Measurements from ENCODE around the gene GPR3. TPM values are rescaled to one million over a fixed set of nuclear protein-coding genes. Genes with fewer than 3 reads are reported as not detected.

GPR3 gene, protein sequence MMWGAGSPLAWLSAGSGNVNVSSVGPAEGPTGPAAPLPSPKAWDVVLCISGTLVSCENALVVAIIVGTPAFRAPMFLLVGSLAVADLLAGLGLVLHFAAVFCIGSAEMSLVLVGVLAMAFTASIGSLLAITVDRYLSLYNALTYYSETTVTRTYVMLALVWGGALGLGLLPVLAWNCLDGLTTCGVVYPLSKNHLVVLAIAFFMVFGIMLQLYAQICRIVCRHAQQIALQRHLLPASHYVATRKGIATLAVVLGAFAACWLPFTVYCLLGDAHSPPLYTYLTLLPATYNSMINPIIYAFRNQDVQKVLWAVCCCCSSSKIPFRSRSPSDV
- total RNA-seq (2021; ENCODE audit: unreplicated experiment) (0.95 TPM), Bru-seq, nascent RNA (percentile 44 among the genes with signal in this experiment), BruChase-seq, experiment 1, labeled RNA remaining after a 2-hour chase (percentile 54 among the genes with signal in this experiment), BruChase-seq, experiment 2, labeled RNA remaining after a 6-hour chase (percentile 39 among the genes with signal in this experiment)
- polyA plus RNA-seq (2012; ENCODE audit: insufficient read length), result 1.1 TPM
- long read RNA-seq, partial matches to known transcripts, result 1 of 1 reads
- long read RNA-seq, other reads (novel, unspliced or antisense), result 0 of 1 reads

DNA sequence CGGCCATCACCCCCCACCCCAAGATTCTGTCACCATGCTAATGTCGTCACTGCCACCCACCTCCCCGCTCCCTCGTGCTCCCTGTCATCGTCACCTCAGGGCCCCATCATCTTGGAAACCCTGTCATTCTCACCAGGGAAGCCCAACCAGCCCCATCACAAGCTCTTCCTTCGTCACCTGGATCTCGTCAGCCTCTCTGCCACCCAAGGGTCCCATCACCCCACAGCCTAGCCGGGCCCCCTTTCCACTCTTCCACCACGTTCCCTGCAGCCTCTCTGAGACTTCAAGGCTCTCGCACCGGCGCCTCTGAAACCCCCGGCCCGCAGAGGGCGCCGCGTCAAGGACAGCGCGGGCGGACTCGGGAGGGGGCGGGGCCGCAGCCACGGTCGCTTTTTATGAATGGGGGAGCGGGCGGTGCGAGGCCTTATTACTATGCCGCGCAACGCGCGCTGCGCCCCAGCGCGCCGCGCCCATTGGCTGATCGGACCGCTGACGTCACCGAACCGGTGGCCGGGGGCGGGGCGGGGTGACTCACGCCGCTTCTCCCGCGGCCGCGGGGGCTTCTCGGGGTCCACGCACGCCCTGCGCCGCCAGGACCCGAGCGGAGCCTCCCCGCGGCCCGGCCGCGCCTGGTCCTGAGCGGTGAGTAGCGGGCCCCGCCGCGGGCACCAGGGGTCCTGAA, at the start of gene GPR3:
TSS of gene GPR3 (plus strand) at position 527 of the 682 bp plus-strand sequence. CDS start 1,177 bp downstream, outside the sequence.
- ATAC-seq (peak; percentile 96), DNase-seq (ENCODE audit: low read depth, low spot score) (no peak)
- intact Hi-C loops (cut with micrococcal nuclease; ENCODE audit: unreplicated experiment), result loop anchor here (5.0 to 10.0 kb wide), 2 partner anchors 215 to 273 kb away; no protein-coding TSS in a partner anchor
- BruUV-seq (replicated peaks), result no TSS peak
- Histone ChIP-seq H3K9me3 (ENCODE audit: control insufficient read depth, insufficient read depth, low read depth, low read length) (no peaks in the 10 kb centered on the region), H3K36me3 (ENCODE audit: control insufficient read depth, insufficient read depth, low read length) (no peaks in the 10 kb centered on the region), H3K27ac (ENCODE audit: low read length) (peak within 1 kb of the TSS; percentile 69), H3K4me3 (ENCODE audit: low read depth in 2 of 2, low read length in 2 of 2) (peak within 1 kb of the TSS; percentile 65 to 71), H3K4me1 (ENCODE audit: control insufficient read depth, insufficient read depth, low read length) (peaks cover 6% of the 10 kb centered on the region), H3K27me3 (ENCODE audit: control insufficient read depth, insufficient read depth, low read length) (no peaks in the 10 kb centered on the region)
- POLR2A ChIA-PET, result interaction anchor here (0.7 kb wide), 1 partner anchor 9 kb away, joined by 3 read pairs; the partner anchor contains the start of gene CD164L2
- peak; percentile 81 for TF ChIP-seq TCF7L2 (IDR thresholded peaks at IDR 0.05; ENCODE audit: low read depth, low read length)
- TF ChIP-seq, protein P1, sequence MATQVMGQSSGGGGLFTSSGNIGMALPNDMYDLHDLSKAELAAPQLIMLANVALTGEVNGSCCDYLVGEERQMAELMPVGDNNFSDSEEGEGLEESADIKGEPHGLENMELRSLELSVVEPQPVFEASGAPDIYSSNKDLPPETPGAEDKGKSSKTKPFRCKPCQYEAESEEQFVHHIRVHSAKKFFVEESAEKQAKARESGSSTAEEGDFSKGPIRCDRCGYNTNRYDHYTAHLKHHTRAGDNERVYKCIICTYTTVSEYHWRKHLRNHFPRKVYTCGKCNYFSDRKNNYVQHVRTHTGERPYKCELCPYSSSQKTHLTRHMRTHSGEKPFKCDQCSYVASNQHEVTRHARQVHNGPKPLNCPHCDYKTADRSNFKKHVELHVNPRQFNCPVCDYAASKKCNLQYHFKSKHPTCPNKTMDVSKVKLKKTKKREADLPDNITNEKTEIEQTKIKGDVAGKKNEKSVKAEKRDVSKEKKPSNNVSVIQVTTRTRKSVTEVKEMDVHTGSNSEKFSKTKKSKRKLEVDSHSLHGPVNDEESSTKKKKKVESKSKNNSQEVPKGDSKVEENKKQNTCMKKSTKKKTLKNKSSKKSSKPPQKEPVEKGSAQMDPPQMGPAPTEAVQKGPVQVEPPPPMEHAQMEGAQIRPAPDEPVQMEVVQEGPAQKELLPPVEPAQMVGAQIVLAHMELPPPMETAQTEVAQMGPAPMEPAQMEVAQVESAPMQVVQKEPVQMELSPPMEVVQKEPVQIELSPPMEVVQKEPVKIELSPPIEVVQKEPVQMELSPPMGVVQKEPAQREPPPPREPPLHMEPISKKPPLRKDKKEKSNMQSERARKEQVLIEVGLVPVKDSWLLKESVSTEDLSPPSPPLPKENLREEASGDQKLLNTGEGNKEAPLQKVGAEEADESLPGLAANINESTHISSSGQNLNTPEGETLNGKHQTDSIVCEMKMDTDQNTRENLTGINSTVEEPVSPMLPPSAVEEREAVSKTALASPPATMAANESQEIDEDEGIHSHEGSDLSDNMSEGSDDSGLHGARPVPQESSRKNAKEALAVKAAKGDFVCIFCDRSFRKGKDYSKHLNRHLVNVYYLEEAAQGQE (IDR thresholded peaks at IDR 0.05; ENCODE audit: insufficient read depth in 1 of 2, low read depth in 2 of 2, low read length in 1 of 2), result no peak
- TF ChIP-seq, protein P2, sequence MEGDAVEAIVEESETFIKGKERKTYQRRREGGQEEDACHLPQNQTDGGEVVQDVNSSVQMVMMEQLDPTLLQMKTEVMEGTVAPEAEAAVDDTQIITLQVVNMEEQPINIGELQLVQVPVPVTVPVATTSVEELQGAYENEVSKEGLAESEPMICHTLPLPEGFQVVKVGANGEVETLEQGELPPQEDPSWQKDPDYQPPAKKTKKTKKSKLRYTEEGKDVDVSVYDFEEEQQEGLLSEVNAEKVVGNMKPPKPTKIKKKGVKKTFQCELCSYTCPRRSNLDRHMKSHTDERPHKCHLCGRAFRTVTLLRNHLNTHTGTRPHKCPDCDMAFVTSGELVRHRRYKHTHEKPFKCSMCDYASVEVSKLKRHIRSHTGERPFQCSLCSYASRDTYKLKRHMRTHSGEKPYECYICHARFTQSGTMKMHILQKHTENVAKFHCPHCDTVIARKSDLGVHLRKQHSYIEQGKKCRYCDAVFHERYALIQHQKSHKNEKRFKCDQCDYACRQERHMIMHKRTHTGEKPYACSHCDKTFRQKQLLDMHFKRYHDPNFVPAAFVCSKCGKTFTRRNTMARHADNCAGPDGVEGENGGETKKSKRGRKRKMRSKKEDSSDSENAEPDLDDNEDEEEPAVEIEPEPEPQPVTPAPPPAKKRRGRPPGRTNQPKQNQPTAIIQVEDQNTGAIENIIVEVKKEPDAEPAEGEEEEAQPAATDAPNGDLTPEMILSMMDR (IDR thresholded peaks at IDR 0.05), result peak; percentile 86
- TF ChIP-seq SIN3A (IDR thresholded peaks at IDR 0.05; ENCODE audit: borderline replicate concordance, insufficient read depth, low read depth, low read length), result no peak
- 0 out of 2 replicates have a peak, but pooled peaks have one; percentile 20 for TF ChIP-seq POLR2AphosphoS5 (IDR thresholded peaks at IDR 0.05; ENCODE audit: low read depth, low read length)
- in situ Hi-C loops (cut with HindIII; ENCODE audit: low pct_unique_long_range_greater_than_20kb, low sequenced_read_pairs), result no loop called here
- CTCF ChIA-PET, result interaction anchor here (0.6 to 1.5 kb wide), 5 partner anchors 11 to 93 kb away, joined by 3 to 13 read pairs (median 4); no protein-coding TSS in a partner anchor

DNA sequence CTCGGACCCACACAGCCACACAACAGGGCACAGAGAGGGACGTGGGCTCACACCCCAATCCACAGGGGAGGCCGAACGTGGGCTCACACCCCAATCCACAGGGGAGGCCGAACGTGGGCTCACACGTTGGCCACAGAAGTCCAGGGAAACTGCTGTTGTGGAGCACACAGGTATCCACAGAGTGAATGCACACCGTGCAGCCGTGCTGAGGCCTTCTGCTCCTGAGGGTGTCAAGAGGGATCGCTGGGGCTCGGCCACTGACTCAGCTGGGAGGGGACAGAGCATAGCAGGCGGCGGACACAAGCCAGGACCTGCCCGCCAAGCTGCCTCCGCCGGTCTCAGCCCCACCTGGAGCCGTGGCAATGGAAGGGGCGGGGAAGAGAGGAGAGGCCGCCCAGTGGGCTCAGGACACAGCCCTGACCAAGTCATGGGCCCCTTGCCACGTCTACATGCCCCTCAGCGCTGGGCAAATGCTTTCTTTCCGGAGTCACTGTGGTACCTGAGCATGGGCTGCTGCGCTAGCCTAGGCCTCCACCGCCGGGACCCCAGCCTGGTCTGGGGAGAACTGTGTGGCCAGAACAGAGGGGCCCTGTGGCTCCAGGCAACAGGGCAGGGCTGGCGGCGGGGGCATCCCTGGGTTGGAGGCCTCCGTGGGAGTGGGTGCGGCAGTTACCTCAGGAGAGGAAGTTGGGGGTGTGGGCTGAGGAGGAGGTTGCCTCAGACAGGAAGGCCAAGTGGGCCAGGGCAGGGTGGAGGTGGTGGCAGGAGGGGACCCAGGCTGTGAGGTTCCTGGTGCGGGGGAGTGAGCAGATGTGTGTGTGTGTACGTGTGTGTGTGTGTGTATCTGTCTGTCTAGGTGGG, 49.4 kb upstream of the GPR3 start:
- no peak for DNase-seq (ENCODE audit: low read depth, low spot score)

More for the DNA sequence above, 49.4 kb upstream of the GPR3 start:
- intact Hi-C loops (cut with micrococcal nuclease; ENCODE audit: unreplicated experiment) (no loop called here), in situ Hi-C loops (cut with HindIII; ENCODE audit: low pct_unique_long_range_greater_than_20kb, low sequenced_read_pairs) (no loop called here)
- no peaks in the 10 kb centered on the region for H3K36me3 ChIP-seq (ENCODE audit: control insufficient read depth, insufficient read depth, low read length)
- POLR2A ChIA-PET, result interaction anchor here (0.6 kb wide), 3 partner anchors 24 to 366 kb away, joined by 3 to 14 read pairs (median 4); no protein-coding TSS in a partner anchor
- no peak overlapping the region for H3K4me3 ChIP-seq (ENCODE audit: low read depth in 2 of 2, low read length in 2 of 2)
- ATAC-seq, result peak; percentile 27; the same call in 1 of the 2 replicates
- peaks cover 19% of the 10 kb centered on the region for H3K4me1 ChIP-seq (ENCODE audit: control insufficient read depth, insufficient read depth, low read length)
- CTCF ChIA-PET, result interaction anchor here (0.6 kb wide), 1 partner anchor 117 kb away, joined by 9 read pairs; no protein-coding TSS in a partner anchor
- no peaks in the 10 kb centered on the region for H3K9me3 ChIP-seq (ENCODE audit: control insufficient read depth, insufficient read depth, low read depth, low read length)
- H3K27ac ChIP-seq (ENCODE audit: low read length), result no peak overlapping the region; the same call in 1 of the 2 replicates
- TF ChIP-seq, protein P1 (IDR thresholded peaks at IDR 0.05; ENCODE audit: insufficient read depth in 1 of 2, low read depth in 2 of 2, low read length in 1 of 2), result no peak
- no peak for TF ChIP-seq SIN3A (IDR thresholded peaks at IDR 0.05; ENCODE audit: borderline replicate concordance, insufficient read depth, low read depth, low read length)
- TF ChIP-seq TCF7L2 (IDR thresholded peaks at IDR 0.05; ENCODE audit: low read depth, low read length), result no peak
- TF ChIP-seq, protein P2 (IDR thresholded peaks at IDR 0.05), result no peak
- TF ChIP-seq POLR2AphosphoS5 (IDR thresholded peaks at IDR 0.05; ENCODE audit: low read depth, low read length), result no peak
- no peaks in the 10 kb centered on the region for H3K27me3 ChIP-seq (ENCODE audit: control insufficient read depth, insufficient read depth, low read length)
- BruUV-seq (replicated peaks), result no TSS peak

Measured in Panc1 (cell line).